ENCODE results near the gene EMC9. TPM values are rescaled to one million over a fixed set of nuclear protein-coding genes. Genes with fewer than 3 reads are reported as not detected.

The EMC9 gene
- total and polyA plus RNA-seq, 2 experiments from 2014 or later: 13.8 to 34.1 TPM

DNA sequence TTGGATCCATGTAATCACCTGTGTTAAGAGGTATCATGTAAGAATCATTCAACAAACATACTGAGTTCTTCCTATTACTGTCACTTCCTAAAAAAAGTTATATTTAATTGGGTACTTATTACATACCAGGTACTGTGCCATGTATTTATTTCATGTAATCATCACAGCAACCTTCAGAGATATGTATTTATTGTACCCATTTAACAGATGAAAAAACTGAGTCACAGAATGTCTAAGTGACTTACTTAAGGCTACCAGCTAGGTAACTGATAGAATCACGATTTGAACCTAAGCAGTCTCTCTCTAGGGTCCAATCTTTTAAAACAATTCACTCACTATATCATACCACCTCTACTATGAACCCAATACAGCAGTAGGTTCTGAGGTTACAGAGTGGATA is 3.1 kb upstream of the EMC9 start:
- peaks cover 8% of the 10 kb centered on the region for H4K20me1 ChIP-seq (ENCODE audit: insufficient read depth, poor library complexity, severe bottlenecking)
- DNase-seq (ENCODE audit: low spot score): no peak
- H3K4me1 ChIP-seq (ENCODE audit: insufficient read depth): peaks cover 15% of the 10 kb centered on the region
- no peaks in the 10 kb centered on the region for H3K9me3 ChIP-seq (ENCODE audit: low read depth)
- H3K27me3 ChIP-seq: no peaks in the 10 kb centered on the region
- no peaks in the 10 kb centered on the region for H3K36me3 ChIP-seq (replicated peaks; ENCODE audit: insufficient read depth, low read depth)
- 78% methylated on average over 1 of the region's 1 CpG for WGBS (ENCODE audit: low lambda C conversion rate, missing lambda C conversion rate)
- TF ChIP-seq, protein P1, sequence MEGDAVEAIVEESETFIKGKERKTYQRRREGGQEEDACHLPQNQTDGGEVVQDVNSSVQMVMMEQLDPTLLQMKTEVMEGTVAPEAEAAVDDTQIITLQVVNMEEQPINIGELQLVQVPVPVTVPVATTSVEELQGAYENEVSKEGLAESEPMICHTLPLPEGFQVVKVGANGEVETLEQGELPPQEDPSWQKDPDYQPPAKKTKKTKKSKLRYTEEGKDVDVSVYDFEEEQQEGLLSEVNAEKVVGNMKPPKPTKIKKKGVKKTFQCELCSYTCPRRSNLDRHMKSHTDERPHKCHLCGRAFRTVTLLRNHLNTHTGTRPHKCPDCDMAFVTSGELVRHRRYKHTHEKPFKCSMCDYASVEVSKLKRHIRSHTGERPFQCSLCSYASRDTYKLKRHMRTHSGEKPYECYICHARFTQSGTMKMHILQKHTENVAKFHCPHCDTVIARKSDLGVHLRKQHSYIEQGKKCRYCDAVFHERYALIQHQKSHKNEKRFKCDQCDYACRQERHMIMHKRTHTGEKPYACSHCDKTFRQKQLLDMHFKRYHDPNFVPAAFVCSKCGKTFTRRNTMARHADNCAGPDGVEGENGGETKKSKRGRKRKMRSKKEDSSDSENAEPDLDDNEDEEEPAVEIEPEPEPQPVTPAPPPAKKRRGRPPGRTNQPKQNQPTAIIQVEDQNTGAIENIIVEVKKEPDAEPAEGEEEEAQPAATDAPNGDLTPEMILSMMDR (IDR thresholded peaks at IDR 0.05; ENCODE audit: poor library complexity): no peak
- TF ChIP-seq EZH2phosphoT487 (IDR thresholded peaks at IDR 0.05; ENCODE audit: low read depth, severe bottlenecking, unreplicated experiment): no peak
- TF ChIP-seq EZH2 (IDR thresholded peaks at IDR 0.05; ENCODE audit: borderline replicate concordance): no peak
- no peak overlapping the region for H2AFZ ChIP-seq
- no peaks in the 10 kb centered on the region for H3K9me2 ChIP-seq (replicated peaks; ENCODE audit: insufficient read depth)
- no peak overlapping the region for H3K4me3 ChIP-seq
- H3K27ac ChIP-seq: no peak overlapping the region
- H3K4me2 ChIP-seq: no peak overlapping the region
- peaks cover 49% of the 10 kb centered on the region for H3K79me2 ChIP-seq

DNA sequence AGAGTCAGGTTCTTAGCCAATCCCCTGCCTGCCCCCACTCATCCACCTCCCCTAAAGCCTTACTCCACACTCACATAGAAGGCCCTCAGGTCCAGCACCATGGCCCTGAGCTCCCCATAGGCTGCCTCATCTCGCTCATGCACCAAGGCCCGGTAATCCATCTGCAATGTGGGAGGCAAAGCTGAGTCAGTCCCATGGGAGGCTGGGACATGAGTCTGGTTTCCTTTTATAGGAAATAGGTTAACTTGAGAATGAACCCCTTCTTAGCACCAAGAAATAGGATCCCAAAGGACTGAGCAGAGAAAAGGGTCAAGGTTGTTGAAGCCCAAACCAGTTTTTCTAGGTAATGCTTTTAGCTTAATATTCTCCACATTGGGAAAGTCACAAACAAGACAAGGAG is 2.1 kb upstream of the EMC9 start:
- Histone ChIP-seq H3K36me3 (replicated peaks; ENCODE audit: insufficient read depth, low read depth) (no peaks in the 10 kb centered on the region), H3K4me1 (ENCODE audit: insufficient read depth) (peaks cover 14% of the 10 kb centered on the region), H3K27me3 (no peaks in the 10 kb centered on the region), H3K9me2 (replicated peaks; ENCODE audit: insufficient read depth) (no peaks in the 10 kb centered on the region), H3K27ac (no peak overlapping the region), H3K4me3 (no peak overlapping the region), H2AFZ (no peak overlapping the region), H3K79me2 (peaks cover 49% of the 10 kb centered on the region), H3K4me2 (no peak overlapping the region), H4K20me1 (ENCODE audit: insufficient read depth, poor library complexity, severe bottlenecking) (peaks cover 8% of the 10 kb centered on the region), H3K9me3 (ENCODE audit: low read depth) (no peaks in the 10 kb centered on the region)
- no peak for DNase-seq (ENCODE audit: low spot score)
- TF ChIP-seq EZH2phosphoT487 (IDR thresholded peaks at IDR 0.05; ENCODE audit: low read depth, severe bottlenecking, unreplicated experiment) (no peak), EZH2 (IDR thresholded peaks at IDR 0.05; ENCODE audit: borderline replicate concordance) (no peak)
- TF ChIP-seq, protein P1 (IDR thresholded peaks at IDR 0.05; ENCODE audit: poor library complexity): no peak
- WGBS (ENCODE audit: low lambda C conversion rate, missing lambda C conversion rate): 100% methylated on average over 2 of the region's 2 CpGs

DNA sequence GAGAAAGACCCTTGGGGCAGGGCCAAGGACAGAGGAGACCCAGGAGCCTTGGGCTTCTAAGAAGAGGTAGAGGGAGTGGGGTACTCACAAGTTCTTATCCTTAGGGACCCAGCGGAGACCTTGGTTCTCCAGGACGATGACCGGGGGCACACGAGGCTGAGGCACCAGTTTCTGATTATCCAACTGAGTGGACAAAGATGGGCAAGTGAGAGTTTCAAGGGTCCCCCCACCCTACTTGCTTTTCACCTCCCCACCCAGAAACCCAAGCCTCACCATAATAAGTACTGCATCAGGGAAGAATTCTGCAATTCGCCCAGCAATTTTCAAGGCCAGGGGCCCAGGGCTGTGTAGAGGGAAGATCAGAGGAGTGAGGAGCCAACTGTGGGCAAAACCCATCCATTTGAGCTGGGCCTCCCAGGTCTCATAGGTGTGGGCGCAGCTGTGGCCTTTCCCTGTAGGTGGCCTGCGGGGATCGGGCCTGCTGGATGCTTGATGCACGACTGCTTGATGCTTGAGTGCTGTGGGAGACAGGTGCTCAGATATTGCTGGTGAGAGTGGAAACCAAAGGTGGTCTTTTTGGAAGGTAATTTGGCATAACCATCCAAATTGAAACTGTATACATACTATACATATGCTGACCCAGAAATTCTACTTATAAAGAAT is 2.0 kb downstream of the EMC9 start:
- peaks cover 45% of the 10 kb centered on the region for H3K79me2 ChIP-seq

More for the DNA sequence above, 2.0 kb downstream of the EMC9 start:
- peaks cover 7% of the 10 kb centered on the region for H3K4me1 ChIP-seq (ENCODE audit: insufficient read depth)
- no peak overlapping the region for H3K27ac ChIP-seq
- H3K4me3 ChIP-seq: no peak overlapping the region
- H3K27me3 ChIP-seq: no peaks in the 10 kb centered on the region
- H2AFZ ChIP-seq: no peak overlapping the region
- WGBS (ENCODE audit: low lambda C conversion rate, missing lambda C conversion rate): 93% methylated on average over 9 of the region's 9 CpGs
- peaks cover 3% of the 10 kb centered on the region for H4K20me1 ChIP-seq (ENCODE audit: insufficient read depth, poor library complexity, severe bottlenecking)
- H3K36me3 ChIP-seq (replicated peaks; ENCODE audit: insufficient read depth, low read depth): no peaks in the 10 kb centered on the region
- H3K9me2 ChIP-seq (replicated peaks; ENCODE audit: insufficient read depth): no peaks in the 10 kb centered on the region
- peak overlapping the region; percentile 97 for H3K4me2 ChIP-seq
- no peak for TF ChIP-seq EZH2phosphoT487 (IDR thresholded peaks at IDR 0.05; ENCODE audit: low read depth, severe bottlenecking, unreplicated experiment)
- TF ChIP-seq, protein P1 (IDR thresholded peaks at IDR 0.05; ENCODE audit: poor library complexity): no peak
- TF ChIP-seq EZH2 (IDR thresholded peaks at IDR 0.05; ENCODE audit: borderline replicate concordance): no peak
- H3K9me3 ChIP-seq (ENCODE audit: low read depth): no peaks in the 10 kb centered on the region
- DNase-seq (ENCODE audit: low spot score): no peak
